GM12878 (cell line): ENCODE measurements around the gene GPRC5B. TPM values are rescaled to one million over a fixed set of nuclear protein-coding genes. Genes with fewer than 3 reads are reported as not detected.

Source experiments
- ATAC-seq: fragments of 200-7000 bp; cut with Tn5 transposase; 3 replicates; pipeline ENCODE4 v1.9.1; 2020; ENCODE audit warnings: mild to moderate bottlenecking, moderate library complexity
- BruUV-seq: library from RNA; stranded (reverse); fragments of 400-500 nt; replicated peaks from 2 replicates; lab custom pipeline; 2021; lab: Mats Ljungman, UMichigan
- CTCF ChIA-PET: fragments of 300-600 bp; sonication (Branson Sonifier 250); formaldehyde crosslinking; extraction: SDS; loops from one replicate; lab custom pipeline; 2021; ENCODE audit warnings: inconsistent platforms; lab: Yijun Ruan, JAX
- POLR2A ChIA-PET: fragments of 350-600 bp; formaldehyde crosslinking; extraction: SDS; loops from one replicate; lab custom pipeline; 2021; ENCODE audit warnings: inconsistent platforms; lab: Charles Lee
- RAD21 ChIA-PET: fragments of 300-600 bp; sonication (Branson Sonifier 250); formaldehyde crosslinking; loops from one replicate; lab custom pipeline; 2023; ENCODE audit warnings: antibody characterized with exemption; ENCODE audit not compliant: unreplicated experiment; lab: Charles Lee
- SMC1A ChIA-PET: fragments of 300-600 bp; sonication (Branson Sonifier 250); formaldehyde crosslinking; loops from one replicate; lab custom pipeline; 2023; ENCODE audit not compliant: unreplicated experiment, uncharacterized antibody; lab: Charles Lee
- DNase-seq: peaks from one replicate; pipeline ENCODE4 v3.0.0-alpha.2; 2011; ENCODE audit warnings: low read depth, low spot score
- FAIRE-seq: peaks from 3 replicates; lab custom pipeline; 2011; peaks lifted over from hg19 to GRCh38; lab: Jason Lieb, UNC
- H2AFZ ChIP-seq: 2 replicates; pipeline ENCODE4 v1.6.0; 2011; ENCODE audit warnings: low read depth, low read length, control low read depth; ENCODE audit not compliant: control insufficient read depth
- H3K27ac ChIP-seq: 2 replicates; pipeline ENCODE4 v1.5.1; 2011; ENCODE audit warnings: control low read depth; ENCODE audit not compliant: control insufficient read depth, insufficient read depth
- H3K27me3 ChIP-seq, 2 experiments: replicated peaks in 1 of 2; 2 replicates each; pipeline versions ENCODE4 v1.6.0 to v1.6.1; 2011; ENCODE audit warnings: low read length in 1 of 2; ENCODE audit not compliant: control insufficient read depth in 2 of 2, insufficient read depth in 2 of 2
- H3K36me3 ChIP-seq, 2 experiments: 2 replicates each; pipeline ENCODE4 v1.5.1; 2011; ENCODE audit warnings: low read length in 1 of 2; ENCODE audit not compliant: control insufficient read depth in 2 of 2, insufficient read depth in 2 of 2
- H3K4me1 ChIP-seq: 2 replicates; pipeline ENCODE4 v1.6.1; 2011; ENCODE audit warnings: mild to moderate bottlenecking, low read length, moderate library complexity, mixed read lengths; ENCODE audit not compliant: control insufficient read depth, insufficient read depth
- H3K4me2 ChIP-seq: 2 replicates; pipeline ENCODE4 v1.6.0; 2011; ENCODE audit warnings: control low read depth; ENCODE audit not compliant: control insufficient read depth, insufficient read depth
- H3K4me3 ChIP-seq: fragments of 200-600 bp; sonication (generic); 2 replicates; pipeline ENCODE4 v1.5.1; 2016
- H3K79me2 ChIP-seq: 2 replicates; pipeline ENCODE4 v1.6.0; 2011; ENCODE audit warnings: low read length; ENCODE audit not compliant: control insufficient read depth, insufficient read depth
- H3K9ac ChIP-seq: 2 replicates; pipeline ENCODE4 v1.8.0; 2011; ENCODE audit warnings: low read length, control low read depth, mixed read lengths; ENCODE audit not compliant: control insufficient read depth, insufficient read depth
- H3K9me3 ChIP-seq: replicated peaks from 3 replicates; pipeline ENCODE4 v1.5.1; 2011; ENCODE audit warnings: mild to moderate bottlenecking, low read length; ENCODE audit not compliant: control insufficient read depth, insufficient read depth
- H4K20me1 ChIP-seq: 2 replicates; pipeline ENCODE4 v1.6.0; 2011; ENCODE audit not compliant: control insufficient read depth, insufficient read depth
- BHLHE40 ChIP-seq, 2 experiments: fragments of 450-650 bp in 1 of 2; IDR thresholded peaks; 2 replicates each; pipeline ENCODE4 v1.6.1; 2011 to 2017; ENCODE audit warnings: low read depth in 2 of 2, borderline replicate concordance in 1 of 2, improper control_type of control experiment in 1 of 2, low read length in 1 of 2, mild to moderate bottlenecking in 1 of 2
- ETV6 ChIP-seq, 2 experiments: fragments of 450-650 bp in 1 of 2; IDR thresholded peaks in 1 of 2; conservative IDR thresholded peaks in 1 of 2; 2 replicates each; pipeline ENCODE4 v1.6.1; 2014; ENCODE audit warnings: antibody characterized with exemption in 1 of 2, borderline replicate concordance in 1 of 2, low read depth in 1 of 2, mild to moderate bottlenecking in 1 of 2, moderate library complexity in 1 of 2
- IKZF1 ChIP-seq: fragments of 450-650 bp; conservative IDR thresholded peaks from 2 replicates; pipeline ENCODE4 v1.6.1; 2017; ENCODE audit warnings: antibody characterized with exemption, mild to moderate bottlenecking
- IRF4 ChIP-seq: IDR thresholded peaks from 2 replicates; pipeline ENCODE4 v1.6.1; 2011; ENCODE audit warnings: low read depth, low read length
- MEF2B ChIP-seq: fragments of 450-650 bp; IDR thresholded peaks from 2 replicates; pipeline ENCODE4 v1.6.1; 2018; ENCODE audit warnings: mild to moderate bottlenecking, moderate library complexity; ENCODE audit not compliant: partially characterized antibody, poor library complexity, severe bottlenecking
- RAD21 ChIP-seq: IDR thresholded peaks from 2 replicates; pipeline ENCODE4 v1.6.1; 2011; ENCODE audit warnings: mild to moderate bottlenecking, low read depth, low read length, moderate library complexity; ENCODE audit not compliant: insufficient read depth
- RB1 ChIP-seq: fragments of 450-650 bp; formaldehyde crosslinking; IDR thresholded peaks from 2 replicates; pipeline ENCODE4 v1.6.1; 2017; ENCODE audit warnings: mild to moderate bottlenecking, borderline replicate concordance
- SP1 ChIP-seq: IDR thresholded peaks from one replicate; pipeline ENCODE4 v1.6.1; 2011; ENCODE audit warnings: low read depth, low read length
- TAF1 ChIP-seq: IDR thresholded peaks from 2 replicates; pipeline ENCODE4 v1.6.1; 2011; ENCODE audit warnings: mild to moderate bottlenecking, low read depth, low read length, borderline replicate concordance
- TCF3 ChIP-seq: IDR thresholded peaks from 2 replicates; pipeline ENCODE4 v1.6.1; 2012; ENCODE audit warnings: low read depth, mild to moderate bottlenecking, low read length, borderline replicate concordance; ENCODE audit not compliant: insufficient read depth
- YY1 ChIP-seq: IDR thresholded peaks from 2 replicates; pipeline ENCODE4 v1.6.1; 2011; ENCODE audit warnings: low read depth, mild to moderate bottlenecking, low read length
- ZSCAN29 ChIP-seq: fragments of 450-650 bp; IDR thresholded peaks from 2 replicates; pipeline ENCODE4 v1.6.1; 2017; ENCODE audit warnings: mild to moderate bottlenecking, moderate library complexity
- WGBS: methylation state at CpG from one replicate; pipeline ENCODE4 v1.1.6; 2016; ENCODE audit warnings: low lambda C conversion rate; ENCODE audit not compliant: insufficient replicate concordance, insufficient coverage; ENCODE audit errors: missing lambda C conversion rate; 5-methylcytosine and 5-hydroxymethylcytosine counted together
- in situ Hi-C: fragments of 300-500 bp; cut with MboI; formaldehyde crosslinking; loops from 9 replicates; pipeline ENCODE4 v1.14.3; 2018; ENCODE audit warnings: mixed read lengths
- intact Hi-C: fragments of 100-400 bp; cut with micrococcal nuclease; formaldehyde crosslinking; loops from one replicate; pipeline ENCODE4 v1.14.2; 2022; ENCODE audit not compliant: unreplicated experiment
- polyA plus RNA-seq, 11 experiments: library from polyadenylated mRNA; depleted of rRNA in 4 of 11; unstranded in 6 of 11; stranded (reverse) in 5 of 11; fragments of >200 nt; fragmentation: Nextera tagmentation in 4 of 11; fragmentation: Illumina TruSeq in 1 of 11; extraction: Ambion mirVana in 4 of 11; extraction: Trizol in 1 of 11; gene quantifications; 1 replicate in 1 of 11; 2 replicates in 10 of 11; pipeline versions ENCODE4 v1.2.1 to v1.2.3, GENCODE V29; 2011 to 2016; ENCODE audit warnings: inconsistent platforms in 2 of 11, missing spikeins in 2 of 11, low read depth in 1 of 11
- total RNA-seq, 4 experiments: library from RNA; depleted of rRNA in 3 of 4; stranded (reverse); fragments of >200 nt in 3 of 4; fragmentation: Illumina TruSeq in 1 of 4; extraction: Trizol in 1 of 4; gene quantifications; 2 replicates each; pipeline versions ENCODE4 v1.2.1 to v1.2.3, GENCODE V29; 2013 to 2021
- TF ChIP-seq, protein P1 (sequence below): IDR thresholded peaks from 2 replicates; pipeline ENCODE4 v1.6.1; 2012; ENCODE audit warnings: low read depth, low read length, improper control_type of control experiment

GPRC5B gene
- total and polyA plus RNA-seq, 10 of the 15 experiments (the other 5 are each of a cell fraction or from before 2014, with no cell fraction given), result 0.01 to 0.42 (median 0.15) TPM; not detected in 2

DNA sequence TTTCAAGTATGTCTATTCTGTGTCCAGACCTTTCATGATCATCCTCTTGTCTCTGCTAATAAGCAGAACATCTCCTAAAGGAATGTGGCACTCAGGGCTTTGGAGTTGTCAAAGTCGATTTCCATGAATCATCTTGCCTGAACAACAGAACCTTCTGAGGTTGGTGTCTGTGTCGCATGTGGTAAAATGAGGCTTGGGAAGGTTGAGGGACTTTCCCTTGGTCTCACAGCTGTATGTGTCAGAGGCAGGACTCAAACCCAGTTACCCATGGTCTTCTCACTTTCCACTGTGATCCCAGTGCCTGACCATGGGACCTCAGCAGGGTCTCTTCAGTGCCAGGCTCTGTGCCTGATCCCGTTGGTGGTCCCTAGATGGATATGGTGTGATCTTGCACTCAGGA lies 4.2 kb upstream of the GPRC5B start:
- DNase-seq (no peak), FAIRE-seq (no peak), ATAC-seq (no peak)
- Histone ChIP-seq H3K27me3 (peaks cover 4% of the 10 kb centered on the region in 2 experiments; a peak in 3 of 4 replicates), H3K36me3 (no peaks in the 10 kb centered on the region), H3K79me2 (no peaks in the 10 kb centered on the region), H3K4me2 (no peak overlapping the region), H4K20me1 (no peaks in the 10 kb centered on the region), H3K9me3 (no peaks in the 10 kb centered on the region; the same call in 2 of the 3 replicates), H3K4me1 (no peaks in the 10 kb centered on the region), H2AFZ (no peak overlapping the region), H3K9ac (no peak overlapping the region), H3K4me3 (no peak overlapping the region), H3K27ac (no peak overlapping the region)
- ChIA-PET SMC1A (interaction anchor here (0.9 to 4.3 kb wide), 3 partner anchors 9 to 332 kb away, joined by 3 to 61 read pairs (median 3); no protein-coding TSS in a partner anchor), CTCF (interaction anchor here (0.8 to 6.6 kb wide), 2 partner anchors 156 to 289 kb away, joined by 3 to 149 read pairs; no protein-coding TSS in a partner anchor), RAD21 (interaction anchor here (1.1 kb wide), 1 partner anchor 327 kb away, joined by 3 read pairs; no protein-coding TSS in a partner anchor), POLR2A (no interaction called here)
- intact Hi-C loops (no loop called here), in situ Hi-C loops (loop anchor here (5.0 kb wide), 2 partner anchors 287 to 332 kb away; partner anchors contain the start of gene VPS35L)
- BruUV-seq, result no TSS peak
- WGBS, result 12% methylated on average over 3 of the region's 3 CpGs
- TF ChIP-seq MEF2B (no peak), ZSCAN29 (no peak), RB1 (no peak)

DNA sequence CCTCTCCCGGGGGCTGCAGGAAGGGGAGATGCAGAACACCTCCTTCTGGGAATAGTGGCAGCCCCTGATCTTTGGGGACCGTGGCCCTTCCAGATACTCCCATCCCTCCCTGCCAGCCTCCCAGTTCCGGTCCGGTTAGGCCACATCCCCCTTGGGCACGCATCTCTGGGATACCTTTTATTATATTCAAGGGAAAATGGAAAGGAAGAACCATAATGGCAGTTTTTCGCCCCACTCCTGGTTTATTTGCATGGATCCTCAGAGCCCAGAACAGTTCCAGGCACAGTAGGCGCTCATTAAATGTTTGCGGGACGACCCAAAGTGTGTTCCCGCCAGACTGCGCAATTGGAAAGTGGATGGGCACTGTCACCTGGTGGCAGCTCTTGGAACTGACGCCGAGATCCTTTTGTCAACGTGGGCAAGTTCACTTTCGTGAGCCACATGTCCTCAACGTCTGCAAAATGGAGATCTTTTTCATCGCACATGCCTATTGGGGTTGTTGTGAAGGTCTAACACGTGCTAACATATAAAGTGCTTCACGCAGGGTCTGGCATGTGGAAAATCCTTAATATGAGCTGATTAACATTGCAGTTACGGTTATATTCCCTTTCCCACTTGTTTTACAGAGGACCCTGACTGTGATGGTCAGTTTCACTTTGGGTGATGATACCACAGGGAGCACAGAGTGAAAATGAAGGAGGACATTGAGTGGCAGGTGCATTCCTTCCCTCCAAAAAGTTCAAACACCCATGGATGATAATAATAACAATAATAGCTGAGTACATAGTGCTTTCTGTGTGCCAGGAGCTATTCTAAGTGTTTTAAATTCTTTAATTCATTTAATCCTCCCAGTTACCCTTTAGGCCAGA lies 1.7 kb upstream of the GPRC5B start:
- in situ Hi-C loops, result loop anchor here (5.0 kb wide), 2 partner anchors 284 to 329 kb away; partner anchors contain the start of gene VPS35L
- FAIRE-seq, result peak; percentile 80
- H3K4me2 ChIP-seq, result peak overlapping the region; percentile 36
- peak; percentile 55 for TF ChIP-seq SP1
- TF ChIP-seq ETV6 (conservative IDR thresholded peaks at IDR 0.05 in 1 of 2, IDR thresholded peaks at IDR 0.05 in 1 of 2; ENCODE audit: borderline replicate concordance in 1 of 2, low read depth in 1 of 2), result no peak
- TF ChIP-seq, protein P1, sequence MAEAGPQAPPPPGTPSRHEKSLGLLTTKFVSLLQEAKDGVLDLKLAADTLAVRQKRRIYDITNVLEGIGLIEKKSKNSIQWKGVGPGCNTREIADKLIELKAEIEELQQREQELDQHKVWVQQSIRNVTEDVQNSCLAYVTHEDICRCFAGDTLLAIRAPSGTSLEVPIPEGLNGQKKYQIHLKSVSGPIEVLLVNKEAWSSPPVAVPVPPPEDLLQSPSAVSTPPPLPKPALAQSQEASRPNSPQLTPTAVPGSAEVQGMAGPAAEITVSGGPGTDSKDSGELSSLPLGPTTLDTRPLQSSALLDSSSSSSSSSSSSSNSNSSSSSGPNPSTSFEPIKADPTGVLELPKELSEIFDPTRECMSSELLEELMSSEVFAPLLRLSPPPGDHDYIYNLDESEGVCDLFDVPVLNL, result peak; percentile 63; the same call in 1 of the 2 replicates
- TF ChIP-seq TCF3, result no peak
- peak; percentile 40 to 54; a peak in 1 of 4 replicates for TF ChIP-seq BHLHE40 (IDR thresholded peaks at IDR 0.05; ENCODE audit: borderline replicate concordance in 1 of 2, low read depth in 2 of 2, low read length in 1 of 2)
- TF ChIP-seq TAF1, result no peak
- TF ChIP-seq RAD21, result peak; percentile 96
- TF ChIP-seq YY1, result peak; percentile 87
- 0 out of 2 replicates have a peak, but pooled peaks have one; percentile 32 for TF ChIP-seq IRF4
- 0 out of 2 replicates have a peak, but pooled peaks have one; percentile 12 for TF ChIP-seq IKZF1

More for the DNA sequence above, 1.7 kb upstream of the GPRC5B start:
- ChIA-PET CTCF (interaction anchor here (0.6 to 6.6 kb wide), 24 partner anchors 10 to 707 kb away, joined by 3 to 149 read pairs (median 4); partner anchors contain the start of gene VPS35L), RAD21 (interaction anchor here (0.6 to 2.8 kb wide), 13 partner anchors 21 to 362 kb away, joined by 3 to 30 read pairs (median 3); partner anchors contain the start of genes CCP110 and VPS35L), SMC1A (interaction anchor here (0.6 to 4.3 kb wide), 12 partner anchors 13 to 330 kb away, joined by 3 to 61 read pairs (median 6); partner anchors contain the start of gene VPS35L), POLR2A (interaction anchor here (0.6 kb wide), 1 partner anchor 34 kb away, joined by 9 read pairs; no protein-coding TSS in a partner anchor)
- H4K20me1 ChIP-seq, result no peaks in the 10 kb centered on the region
- DNase-seq (peak; percentile 37), ATAC-seq (peak; percentile 87)
- intact Hi-C loops, result loop anchor here (1.0 to 2.0 kb wide), 3 partner anchors 170 to 328 kb away; no protein-coding TSS in a partner anchor
- 12% methylated on average over 20 of the region's 20 CpGs for WGBS
- peaks cover 6 to 15% of the 10 kb centered on the region in 2 experiments for H3K27me3 ChIP-seq
- H3K4me3 ChIP-seq, result no peak overlapping the region
- H3K9ac ChIP-seq, result no peak overlapping the region
- BruUV-seq, result no TSS peak
- H3K79me2 ChIP-seq, result no peaks in the 10 kb centered on the region
- no peaks in the 10 kb centered on the region; the same call in 2 of the 3 replicates for H3K9me3 ChIP-seq
- H3K4me1 ChIP-seq, result no peaks in the 10 kb centered on the region
- H2AFZ ChIP-seq, result peak overlapping the region; percentile 62
- no peak overlapping the region for H3K27ac ChIP-seq
- H3K36me3 ChIP-seq, result no peaks in the 10 kb centered on the region
